HG03139 (cell line): ENCODE data around the gene SMAP1.

Experiments
- ATAC-seq: cut with Tn5 transposase; IDR thresholded peaks from one replicate; pipeline ENCODE4 v1.9.1; 2021; ENCODE audit not compliant: unreplicated experiment

SMAP1 gene

DNA sequence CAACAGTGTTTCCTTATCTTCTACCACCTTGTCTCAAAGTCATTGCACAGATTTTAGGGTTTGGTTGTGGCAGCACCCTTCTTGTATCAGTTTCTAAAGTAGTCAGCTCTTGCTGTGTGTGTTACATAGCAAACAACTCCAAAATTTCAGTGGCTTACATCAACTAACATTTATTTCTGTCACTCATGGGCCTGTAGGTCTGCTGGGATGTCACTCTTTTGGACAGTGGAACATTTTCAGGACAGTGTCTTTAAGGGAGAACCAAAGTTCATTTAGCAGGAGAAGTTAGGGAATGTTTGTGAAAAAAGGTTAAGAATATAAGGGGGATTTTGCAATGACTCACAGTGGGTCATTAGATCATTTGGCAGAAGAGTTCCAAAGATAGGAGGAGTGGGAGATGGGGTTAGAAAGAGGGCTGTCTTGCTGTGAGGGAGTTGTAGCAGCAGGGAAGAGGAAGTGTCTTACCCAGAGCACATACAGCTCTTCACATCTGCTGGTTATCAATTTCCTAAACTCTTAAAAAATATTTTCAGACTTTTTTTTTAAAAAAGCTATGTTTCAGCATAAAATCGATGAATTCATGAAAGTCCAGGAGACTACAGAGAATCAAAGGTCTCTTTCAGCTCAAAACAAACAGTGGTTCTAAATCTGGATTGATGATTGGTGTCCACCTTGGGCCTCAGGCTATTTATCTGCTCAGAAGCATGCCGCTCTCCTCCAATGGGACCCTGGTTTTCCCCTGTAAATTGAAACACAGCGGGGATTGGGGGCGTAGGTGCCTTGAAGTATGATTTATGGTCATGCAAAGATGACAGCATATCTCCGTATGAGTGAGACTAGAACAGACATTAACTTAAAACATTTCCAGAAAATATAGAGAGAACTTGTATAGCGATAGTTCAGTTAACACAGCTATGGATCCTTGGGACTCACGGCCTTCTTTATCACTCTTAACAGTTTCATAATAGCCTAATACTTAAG lies 171.9 kb downstream of the SMAP1 start:
- ATAC-seq = no peak

GRCh38 chr6:70841112-70841511 lies 173.4 kb downstream of the SMAP1 start:
- ATAC-seq = no peak

GRCh38 chr6:70842541-70842940 lies 174.9 kb downstream of the SMAP1 start:
- no peak for ATAC-seq

GRCh38 chr6:70843328-70843918 lies 175.7 kb downstream of the SMAP1 start:
- no peak for ATAC-seq

DNA sequence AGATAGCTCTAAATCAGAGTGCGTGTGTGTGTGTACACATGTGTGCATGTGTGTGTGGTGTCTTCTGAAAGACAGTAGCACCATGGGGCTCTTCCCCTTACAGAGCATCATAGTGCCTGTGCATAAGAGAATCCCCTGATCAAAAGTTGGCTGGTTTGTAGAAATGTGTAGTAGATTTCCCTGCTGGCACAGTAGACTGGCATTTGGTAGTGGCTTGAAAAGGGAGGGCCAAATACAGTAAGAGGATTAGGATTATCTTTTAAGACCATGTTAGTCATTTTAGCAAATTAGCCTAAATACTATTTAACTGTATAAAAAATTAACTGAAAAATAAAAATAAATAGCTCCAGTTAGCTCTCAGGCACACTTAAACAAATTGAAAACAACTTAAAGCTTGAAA lies 176.6 kb downstream of the SMAP1 start:
- ATAC-seq = no peak

- ATAC-seq = no peak
Observed at GRCh38 chr6:70846207-70846835, 178.6 kb downstream of the SMAP1 start.

- ATAC-seq = no peak
Observed at GRCh38 chr6:70847106-70848084, 179.7 kb downstream of the SMAP1 start.

- no peak for ATAC-seq
Observed at GRCh38 chr6:70849348-70850069, 181.8 kb downstream of the SMAP1 start.

DNA sequence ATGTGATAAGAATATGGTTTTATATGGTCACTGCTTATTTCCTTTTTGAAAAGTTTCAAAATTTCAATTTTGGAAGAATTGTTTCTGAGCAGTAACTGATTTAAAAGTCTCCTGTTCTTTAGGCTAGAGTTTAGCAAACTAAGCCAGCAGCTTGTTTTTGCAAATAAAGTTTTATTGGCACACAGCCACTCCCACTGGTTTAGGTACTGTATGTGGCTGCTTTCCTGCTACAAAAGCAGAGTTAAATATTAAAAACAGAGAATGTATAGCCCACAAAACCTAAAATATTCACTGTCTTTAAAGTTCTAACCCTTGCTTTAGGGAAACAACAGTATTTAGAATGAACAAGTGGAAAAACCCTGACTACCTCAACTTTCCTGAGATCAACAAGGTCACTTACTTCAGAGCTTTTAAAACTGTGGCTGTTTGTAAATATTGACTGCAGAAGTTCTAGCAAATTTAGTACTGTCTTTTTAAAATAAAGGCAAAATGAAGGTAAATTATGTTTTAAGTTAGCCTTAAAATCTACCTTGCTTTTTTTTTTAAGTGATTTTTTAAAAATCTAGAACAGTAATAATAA lies 185.1 kb downstream of the SMAP1 start:
- no peak for ATAC-seq

DNA sequence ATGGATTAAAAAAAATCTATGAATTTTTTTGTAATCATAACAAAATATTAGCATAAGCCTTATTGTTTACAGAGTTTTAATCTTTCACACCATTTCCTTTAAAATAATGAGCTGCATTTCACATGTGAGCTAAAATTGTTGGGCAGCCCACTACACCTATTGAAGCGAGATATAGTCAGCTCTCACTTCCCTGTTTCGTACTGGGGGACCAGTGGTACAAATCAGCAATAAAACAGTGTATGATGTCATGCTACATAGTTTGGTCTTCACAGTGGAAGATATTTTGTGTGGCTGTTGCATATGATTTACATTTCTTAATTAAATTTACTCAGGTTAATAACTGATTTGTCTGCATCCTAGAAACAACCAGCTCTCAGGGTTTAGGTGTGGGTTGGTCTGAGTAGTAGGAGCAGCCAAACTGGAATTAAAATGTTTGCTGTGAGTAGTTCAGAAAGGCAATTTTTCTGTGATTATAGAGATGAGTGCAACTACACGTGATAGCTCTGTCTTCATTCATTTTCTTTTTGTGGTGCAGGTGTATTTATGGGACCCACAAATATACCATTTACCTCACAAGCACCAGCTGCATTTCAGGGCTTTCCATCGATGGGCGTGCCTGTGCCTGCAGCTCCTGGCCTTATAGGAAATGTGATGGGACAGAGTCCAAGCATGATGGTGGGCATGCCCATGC lies 189.8 kb downstream of the SMAP1 start:
- peak; percentile 99 for ATAC-seq

GRCh38 chr6:70860045-70860444 lies 192.4 kb downstream of the SMAP1 start:
- no peak for ATAC-seq

DNA sequence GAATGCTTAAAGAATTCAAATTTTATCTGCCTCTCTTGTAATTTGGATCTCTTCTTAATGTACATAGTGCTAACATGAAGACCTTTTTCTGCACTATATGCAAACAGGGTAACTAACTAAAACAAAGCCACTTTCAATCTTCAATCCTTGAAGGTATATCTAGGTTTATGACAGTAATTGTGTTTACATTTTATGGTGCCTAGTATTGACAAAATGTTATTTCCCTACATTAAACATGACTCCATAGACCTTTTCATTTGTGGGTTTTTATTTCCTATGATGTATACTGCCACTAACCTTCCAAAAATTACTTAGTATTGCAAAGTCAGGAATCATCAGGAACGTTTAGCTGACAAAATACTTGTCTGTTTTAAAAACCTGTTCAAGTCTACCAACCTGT lies 193.2 kb downstream of the SMAP1 start:
- ATAC-seq = no peak

- no peak for ATAC-seq
Observed at GRCh38 chr6:70863343-70863742, 195.7 kb downstream of the SMAP1 start.

DNA sequence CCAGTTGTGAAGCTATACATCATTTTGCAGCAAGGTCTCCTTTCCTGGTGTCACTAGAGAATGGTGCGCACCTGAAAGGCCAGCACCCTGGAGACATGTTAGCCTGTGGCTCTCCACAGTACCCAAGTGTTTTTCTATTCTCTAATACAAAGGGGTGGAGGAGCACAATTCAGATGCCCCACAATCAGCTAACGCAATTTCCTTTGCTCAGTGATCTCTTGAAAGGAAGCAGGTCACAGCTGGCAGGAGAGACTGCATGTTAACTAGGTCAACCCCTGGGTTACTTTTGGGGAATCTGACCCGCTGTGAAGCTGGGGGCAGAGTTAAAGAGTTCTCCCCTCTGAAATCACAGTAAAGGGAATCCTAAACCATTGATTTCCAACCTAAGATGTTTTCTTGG lies 196.7 kb downstream of the SMAP1 start:
- no peak for ATAC-seq

DNA sequence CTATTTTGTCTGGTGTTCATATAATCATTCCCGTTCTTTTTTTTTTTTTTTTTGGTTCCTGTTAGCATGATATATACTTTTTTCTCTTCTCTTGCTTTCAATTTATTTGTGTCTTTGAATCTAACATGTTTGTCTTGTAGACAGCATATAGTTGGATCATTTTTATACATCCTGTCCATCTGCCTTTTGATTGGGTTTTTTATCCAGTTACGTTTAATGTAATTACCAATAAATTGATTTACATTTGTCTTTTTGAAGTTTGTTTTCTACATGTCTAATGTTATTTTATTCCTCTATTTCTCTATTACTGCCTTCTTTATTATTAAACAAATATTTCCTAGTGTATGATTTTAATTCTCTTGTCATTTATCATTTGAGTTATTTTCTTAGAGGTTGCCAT lies 204.8 kb downstream of the SMAP1 start:
- no peak for ATAC-seq

DNA sequence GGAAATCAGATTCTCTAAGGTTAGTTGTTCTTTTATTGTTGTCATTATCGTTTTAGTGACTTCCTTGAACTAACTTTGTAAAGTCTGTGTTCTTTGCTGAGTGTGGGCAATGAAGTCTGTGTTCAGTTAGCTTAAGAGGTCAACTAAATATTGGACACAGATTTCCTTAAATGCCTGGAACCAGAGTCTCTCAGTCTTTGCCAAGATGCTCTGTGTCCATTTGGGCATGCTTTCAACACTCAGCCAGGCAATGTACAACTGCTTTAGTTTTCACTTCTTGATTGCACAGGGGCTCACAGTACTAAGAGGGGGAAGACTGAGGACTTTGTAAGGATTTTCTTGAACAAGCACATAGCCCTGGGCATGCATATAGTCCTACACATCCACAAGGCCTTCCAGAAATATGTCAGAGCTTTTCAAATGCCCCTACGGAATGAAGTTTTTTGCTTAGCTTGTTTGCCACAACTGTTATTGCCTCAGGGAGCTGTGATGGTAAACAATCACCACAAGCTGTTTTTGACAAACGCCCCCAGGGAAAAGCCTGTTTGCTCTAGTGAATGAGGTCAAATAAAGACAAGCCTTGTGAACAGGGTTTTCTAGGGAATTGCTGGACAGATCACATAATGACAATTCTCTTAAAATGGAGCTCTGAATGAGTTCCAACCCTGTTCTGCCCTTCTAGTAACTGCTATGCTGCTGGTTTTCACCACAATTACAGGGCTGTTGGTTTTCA lies 206.7 kb downstream of the SMAP1 start:
- no peak for ATAC-seq

DNA sequence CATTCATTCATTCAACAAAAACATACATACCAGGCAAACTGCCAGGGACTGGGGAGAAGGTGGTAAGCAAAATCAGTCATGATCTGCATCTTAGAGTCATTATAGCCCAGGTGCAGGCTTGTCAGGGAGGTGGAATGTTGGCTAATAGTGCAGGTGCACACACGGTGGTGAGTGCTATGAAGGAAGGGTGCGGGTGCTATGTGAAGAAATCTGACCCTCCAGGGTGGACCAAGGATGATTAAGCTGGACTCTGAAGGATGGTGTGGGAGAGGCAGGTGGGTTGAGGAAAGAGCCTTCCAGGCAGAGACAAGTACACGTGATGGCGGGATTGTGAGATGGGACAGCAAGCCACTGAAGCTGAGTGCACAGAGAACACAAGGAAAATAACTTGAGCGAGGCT lies 211.8 kb downstream of the SMAP1 start:
- ATAC-seq = no peak
